A549 treated with dexamethasone at 1 μM for 4 hours (cell line): ENCODE results near the gene MSGN1. TPM values are rescaled to one million over a fixed set of nuclear protein-coding genes. Genes with fewer than 3 reads are reported as not detected.

ENCODE experiments used
- total RNA-seq: library from RNA; stranded (reverse); fragments of 200-300 nt; extraction: Qiagen RNA extraction; gene quantifications from 5 replicates; pipeline ENCODE4 v1.2.3, GENCODE V29; 2022

The MSGN1 gene
- total RNA-seq = not detected in 5 replicates

GRCh38 chr2:17816396-17817245 lies at the start of gene MSGN1:
TSS of gene MSGN1 (plus strand) at chr2:17816460. CDS start at chr2:17816519, 59 bp downstream.

Other genes starting within 250 kb of the MSGN1 start
- gene SMC6, start 62.6 kb upstream of the MSGN1 start, total RNA-seq = 24.8 to 37.4 TPM (median 31.1 TPM) in 5 replicates
- gene GEN1, start 62.3 kb upstream of the MSGN1 start, total RNA-seq = 8.1 to 14.9 TPM (median 12.4 TPM) in 5 replicates
- 1.1 to 1.5 TPM (median 1.3 TPM) in 5 replicates for gene KCNS3, start 62.2 kb downstream of the MSGN1 start, total RNA-seq